ENCODE measurements around the gene MICAL3. TPM values are rescaled to one million over a fixed set of nuclear protein-coding genes. Genes with fewer than 3 reads are reported as not detected.

The MICAL3 gene
- total and polyA plus RNA-seq, 2 of the 8 experiments (the other 6 are each of a cell fraction or from before 2014, with no cell fraction given), result 8.3 to 41.8 TPM

GRCh38 chr22:17807086-17807485, 217.3 kb downstream of the MICAL3 start:
- Histone ChIP-seq H2AFZ (ENCODE audit: low read length) (no peak overlapping the region), H2BK20ac (ENCODE audit: low read length) (no peak overlapping the region), H4K5ac (ENCODE audit: insufficient read length, low read depth, low read length) (no peak overlapping the region), H3K14ac (ENCODE audit: insufficient read length) (no peak overlapping the region), H4K20me1 (replicated peaks in 1 of 2; ENCODE audit: control insufficient read depth in 1 of 2, insufficient read depth in 2 of 2, low read length in 2 of 2) (peaks cover 0 to 2% of the 10 kb centered on the region in 2 experiments), H3K79me2 (ENCODE audit: control insufficient read depth in 1 of 2, insufficient read depth in 2 of 2, low read length in 2 of 2) (no peaks in the 10 kb centered on the region), H4K91ac (replicated peaks; ENCODE audit: insufficient read length, low read length) (no peak overlapping the region), H3K9ac (replicated peaks in 1 of 4; ENCODE audit: extremely low read depth in 1 of 4, low read depth in 3 of 4, low read length in 3 of 4) (no peak overlapping the region), H3K4me1 (replicated peaks in 1 of 4; ENCODE audit: control insufficient read depth in 3 of 4, insufficient read depth in 4 of 4, low read length in 3 of 4) (peaks cover 0 to 3% (median 0%) of the 10 kb centered on the region in 4 experiments; a peak in 3 of 7 replicates), H3K36me3 (ENCODE audit: control insufficient read depth in 2 of 4, insufficient read depth in 4 of 4, low read length in 3 of 4) (peaks cover 0 to 4% (median 0%) of the 10 kb centered on the region in 4 experiments; a peak in 3 of 8 replicates), H3K4ac (replicated peaks; ENCODE audit: insufficient read length, low read depth, low read length) (no peak overlapping the region), H2AK5ac (ENCODE audit: low read depth, low read length) (no peak overlapping the region), H4K8ac (ENCODE audit: extremely low read depth, insufficient read depth, low read length) (no peak overlapping the region), H2BK5ac (ENCODE audit: low read depth, low read length) (no peak overlapping the region), H3K56ac (replicated peaks; ENCODE audit: insufficient read length, low read depth, low read length) (no peak overlapping the region), H3K79me1 (ENCODE audit: low read depth, low read length) (no peaks in the 10 kb centered on the region), H3K9me3 (ENCODE audit: insufficient read depth in 2 of 2, low read depth in 1 of 2, low read length in 1 of 2) (no peaks in the 10 kb centered on the region), H2BK120ac (replicated peaks; ENCODE audit: low read depth, low read length) (no peak overlapping the region), H3K18ac (ENCODE audit: extremely low read depth, low read length) (no peak overlapping the region), H2BK15ac (ENCODE audit: low read length) (no peak overlapping the region), H2BK12ac (ENCODE audit: low read depth, low read length) (no peak overlapping the region), H3K27ac (ENCODE audit: low read depth, low read length) (no peak overlapping the region), H3K4me2 (ENCODE audit: insufficient read depth in 1 of 2, low read depth in 2 of 2, low read length in 2 of 2) (no peak overlapping the region), H3K23me2 (ENCODE audit: low read depth, low read length) (no peaks in the 10 kb centered on the region), H3K4me3 (ENCODE audit: extremely low read depth in 1 of 4, insufficient read depth in 2 of 4, low read depth in 3 of 4, low read length in 4 of 4) (no peak overlapping the region), H3K27me3 (replicated peaks in 1 of 4; ENCODE audit: control insufficient read depth in 3 of 4, extremely low read depth in 1 of 4, insufficient read depth in 3 of 4, low read length in 3 of 4) (no peaks in the 10 kb centered on the region), H3K23ac (ENCODE audit: insufficient read length) (no peak overlapping the region)
- POLR2A ChIA-PET (ENCODE audit: partially characterized antibody), result no interaction called here
- CTCF ChIA-PET (ENCODE audit: partially characterized antibody), result interaction anchor here (2.5 to 4.1 kb wide), 2 partner anchors 19 to 64 kb away, joined by 9 to 22 read pairs; no protein-coding TSS in a partner anchor
- WGBS, 2 experiments (ENCODE audit: extremely low coverage in 1 of 2, insufficient coverage in 1 of 2, insufficient read length in 1 of 2, insufficient replicate concordance in 2 of 2, low coverage in 1 of 2, low lambda C conversion rate in 2 of 2, missing lambda C conversion rate in 1 of 2), result 91% methylated on average over 10 of the region's 10 CpGs; no CpG with 5 or more reads in 1 of the 2 experiments
- FAIRE-seq (no peak), DNase-seq (ENCODE audit: low read depth in 1 of 2, low spot score in 2 of 2) (no peak)
- TF ChIP-seq, protein P1, sequence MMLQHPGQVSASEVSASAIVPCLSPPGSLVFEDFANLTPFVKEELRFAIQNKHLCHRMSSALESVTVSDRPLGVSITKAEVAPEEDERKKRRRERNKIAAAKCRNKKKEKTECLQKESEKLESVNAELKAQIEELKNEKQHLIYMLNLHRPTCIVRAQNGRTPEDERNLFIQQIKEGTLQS (IDR thresholded peaks at IDR 0.05; ENCODE audit: insufficient read depth, low read depth, low read length), result no peak
- TF ChIP-seq POU5F1 (IDR thresholded peaks at IDR 0.05; ENCODE audit: low read depth, low read length) (no peak), CTBP2 (IDR thresholded peaks at IDR 0.05; ENCODE audit: borderline replicate concordance, insufficient read depth, insufficient read length, low read length) (no peak), EP300 (IDR thresholded peaks at IDR 0.05; ENCODE audit: borderline replicate concordance in 1 of 2, low read depth in 2 of 2, low read length in 2 of 2) (no peak), RAD21 (IDR thresholded peaks at IDR 0.05 in 1 of 2, conservative IDR thresholded peaks at IDR 0.05 in 1 of 2; ENCODE audit: low read depth in 2 of 2, low read length in 2 of 2) (no peak), PHF8 (conservative IDR thresholded peaks at IDR 0.05; ENCODE audit: low read depth, low read length) (no peak), RXRA (IDR thresholded peaks at IDR 0.05; ENCODE audit: insufficient read depth, low read depth, low read length) (no peak), ZNF274 (IDR thresholded peaks at IDR 0.05; ENCODE audit: borderline replicate concordance, extremely low read depth, low read length) (no peak), NRF1 (IDR thresholded peaks at IDR 0.05; ENCODE audit: low read depth, low read length) (no peak), RNF2 (IDR thresholded peaks at IDR 0.05; ENCODE audit: borderline replicate concordance, low read depth, low read length, missing control alignments, poor library complexity, severe bottlenecking) (no peak), JUND (IDR thresholded peaks at IDR 0.05; ENCODE audit: low read length) (no peak), BACH1 (IDR thresholded peaks at IDR 0.05; ENCODE audit: low read length) (no peak)
